ENCODE results near the gene C2CD3. TPM values are rescaled to one million over a fixed set of nuclear protein-coding genes. Genes with fewer than 3 reads are reported as not detected.

The C2CD3 gene
- total and polyA plus RNA-seq, 9 of the 15 experiments (the other 6 are each of a cell fraction or from before 2014, with no cell fraction given) = 4.4 to 20.2 (median 15.4) TPM

- TF ChIP-seq SFPQ (IDR thresholded peaks at IDR 0.05; ENCODE audit: low read depth, low read length) = no peak
- TF ChIP-seq ZBTB8A (IDR thresholded peaks at IDR 0.05; ENCODE audit: partially characterized antibody) = no peak
- TF ChIP-seq ZBTB1 (CRISPR knock-in tag; IDR thresholded peaks at IDR 0.05; ENCODE audit: borderline replicate concordance, low read depth) = no peak
- TF ChIP-seq PYGO2 (tag; IDR thresholded peaks at IDR 0.05) = no peak
- no peak for TF ChIP-seq ZNF232 (CRISPR knock-in tag; IDR thresholded peaks at IDR 0.05)
- TF ChIP-seq WHSC1 (IDR thresholded peaks at IDR 0.05; ENCODE audit: low read length) = no peak
- no peak for TF ChIP-seq CLOCK (CRISPR knock-in tag; IDR thresholded peaks at IDR 0.05; ENCODE audit: borderline replicate concordance)
- TF ChIP-seq TFAP4 (CRISPR knock-in tag; IDR thresholded peaks at IDR 0.05; ENCODE audit: borderline replicate concordance) = no peak
- TF ChIP-seq ZBTB7A (IDR thresholded peaks at IDR 0.05; ENCODE audit: borderline replicate concordance, control insufficient read depth, low read depth, low read length) = no peak
- TF ChIP-seq MYBL2 (IDR thresholded peaks at IDR 0.05; ENCODE audit: low read depth) = no peak
- no peak for TF ChIP-seq MYBL2 (CRISPR knock-in tag; IDR thresholded peaks at IDR 0.05; ENCODE audit: borderline replicate concordance)
- TF ChIP-seq SMAD3 (CRISPR knock-in tag; conservative IDR thresholded peaks at IDR 0.05) = no peak
- TF ChIP-seq CBX5 (IDR thresholded peaks at IDR 0.05; ENCODE audit: borderline replicate concordance, low read depth) = no peak
- TF ChIP-seq MAFF (IDR thresholded peaks at IDR 0.05; ENCODE audit: low read length) = no peak
- TF ChIP-seq DDX20 (tag; IDR thresholded peaks at IDR 0.05; ENCODE audit: low read depth) = no peak
- TF ChIP-seq NONO (IDR thresholded peaks at IDR 0.05; ENCODE audit: low read depth in 2 of 2, low read length in 1 of 2) = no peak
- TF ChIP-seq KDM1A (IDR thresholded peaks at IDR 0.05) = no peak
- TF ChIP-seq TRIM24 (IDR thresholded peaks at IDR 0.05) = peak; percentile 52 to 56; a peak in 2 of 4 replicates
- no peak for TF ChIP-seq KDM2B (CRISPR knock-in tag; IDR thresholded peaks at IDR 0.05)
- no peak for TF ChIP-seq ATF7 (IDR thresholded peaks at IDR 0.05)
- no peak for TF ChIP-seq HINFP (tag; conservative IDR thresholded peaks at IDR 0.05; ENCODE audit: low read depth)
- no peak for TF ChIP-seq ZNF3 (CRISPR knock-in tag; IDR thresholded peaks at IDR 0.05)
- TF ChIP-seq SMAD4 (CRISPR knock-in tag; conservative IDR thresholded peaks at IDR 0.05) = no peak
- no peak for TF ChIP-seq OTX1 (CRISPR knock-in tag; IDR thresholded peaks at IDR 0.05)
Observed at GRCh38 chr11:74205181-74205580, 34.4 kb upstream of the C2CD3 start (continued).
